ENCODE data around the gene GAS2L2. TPM values are rescaled to one million over a fixed set of nuclear protein-coding genes. Genes with fewer than 3 reads are reported as not detected.
"Not testable (repeated sequence)": the region's sequence is repeated elsewhere in the genome, so short reads cannot be mapped to it uniquely, and the experiment has no call there.

GAS2L2 gene
- total RNA-seq, 1 donor from 2014 or later: not detected

GRCh38 chr17:35773679-35774425, 20.8 kb upstream of the GAS2L2 start:
- intact Hi-C loops (cut with micrococcal nuclease): no loop called here

GRCh38 chr17:35773129-35773528, 20.1 kb upstream of the GAS2L2 start:
- intact Hi-C loops (cut with micrococcal nuclease): no loop called here

- intact Hi-C loops (cut with micrococcal nuclease): no loop called here
These were observed 17.0 kb upstream of the GAS2L2 start for GRCh38 chr17:35769895-35770486.

GRCh38 chr17:35768797-35769196, 15.8 kb upstream of the GAS2L2 start:
- intact Hi-C loops (cut with micrococcal nuclease): no loop called here

- intact Hi-C loops (cut with micrococcal nuclease): loop anchor here (2.0 kb wide), 1 partner anchor 382 kb away; no protein-coding TSS in a partner anchor
These were observed 14.0 kb upstream of the GAS2L2 start for GRCh38 chr17:35766903-35767510.

- intact Hi-C loops (cut with micrococcal nuclease): loop anchor here (2.0 kb wide), 1 partner anchor 382 kb away; no protein-coding TSS in a partner anchor
These were observed 13.4 kb upstream of the GAS2L2 start for GRCh38 chr17:35766489-35766877.

- intact Hi-C loops (cut with micrococcal nuclease): loop anchor here (2.0 kb wide), 1 partner anchor 383 kb away; no protein-coding TSS in a partner anchor
These were observed 12.9 kb upstream of the GAS2L2 start for GRCh38 chr17:35765756-35766488.

GRCh38 chr17:35765086-35765710, 12.2 kb upstream of the GAS2L2 start:
- intact Hi-C loops (cut with micrococcal nuclease): no loop called here

- intact Hi-C loops (cut with micrococcal nuclease): loop anchor here (1.0 to 5.0 kb wide), 4 partner anchors 40 to 308 kb away; partner anchors contain the start of gene TAF15
These were observed 11.3 kb upstream of the GAS2L2 start for GRCh38 chr17:35764123-35764991.

- intact Hi-C loops (cut with micrococcal nuclease): loop anchor here (1.0 to 5.0 kb wide), 4 partner anchors 41 to 309 kb away; partner anchors contain the start of gene TAF15
These were observed 10.7 kb upstream of the GAS2L2 start for GRCh38 chr17:35763767-35764122.

- intact Hi-C loops (cut with micrococcal nuclease): loop anchor here (5.0 kb wide), 1 partner anchor 311 kb away; no protein-coding TSS in a partner anchor
These were observed 8.6 kb upstream of the GAS2L2 start for GRCh38 chr17:35761601-35762000.

- intact Hi-C loops (cut with micrococcal nuclease): loop anchor here (5.0 kb wide), 1 partner anchor 312 kb away; no protein-coding TSS in a partner anchor
These were observed 7.5 kb upstream of the GAS2L2 start, which contains the start of gene C17orf50 for GRCh38 chr17:35760587-35760986. TSS of gene C17orf50 (plus strand) at chr17:35760887. CDS start at chr17:35760942, 55 bp downstream.

- intact Hi-C loops (cut with micrococcal nuclease): no loop called here
These were observed 4.2 kb upstream of the GAS2L2 start for GRCh38 chr17:35757243-35757642.

GRCh38 chr17:35752471-35752870, 568 bp downstream of the GAS2L2 start:
- intact Hi-C loops (cut with micrococcal nuclease): no loop called here

- intact Hi-C loops (cut with micrococcal nuclease): not testable (repeated sequence)
These were observed 1.5 kb downstream of the GAS2L2 start for GRCh38 chr17:35751541-35751940.

GRCh38 chr17:35750526-35751395, 2.3 kb downstream of the GAS2L2 start:
- intact Hi-C loops (cut with micrococcal nuclease): no loop called here

GRCh38 chr17:35749560-35750412, 3.3 kb downstream of the GAS2L2 start:
- intact Hi-C loops (cut with micrococcal nuclease): loop anchor here (5.0 kb wide), 1 partner anchor 437 kb away; no protein-coding TSS in a partner anchor

- intact Hi-C loops (cut with micrococcal nuclease): loop anchor here (5.0 kb wide), 1 partner anchor 437 kb away; no protein-coding TSS in a partner anchor
These were observed 4.1 kb downstream of the GAS2L2 start for GRCh38 chr17:35748979-35749378.
